Stimulated activated CD4-positive, alpha-beta T cell treated with anti-CD3 and anti-CD28 coated beads, Interleukin-4, amount 100 ng/mL, for 4 hours (primary cell): ENCODE measurements around the gene C19orf53.
A peak's percentile ranks its signal among the peaks of the same experiment; 100 is the strongest.
"Not testable (repeated sequence)": the region's sequence is repeated elsewhere in the genome, so short reads cannot be mapped to it uniquely, and the experiment has no call there.

Source experiments
- DNase-seq, 2 experiments: peaks; one replicate each; pipeline ENCODE4 v3.0.0-alpha.2; 2020

C19orf53 gene

GRCh38 chr19:13774217-13775191 is at the start of gene C19orf53:
Gene C19orf53, plus strand, starts transcription at chr19:13774456. Its CDS starts 22 bp downstream, at chr19:13774478.
- DNase-seq: peak; percentile 81 to 84

GRCh38 chr19:13726323-13726722 is 47.9 kb upstream of the C19orf53 start:
- no peak for DNase-seq

- no peak for DNase-seq
These were observed 46.5 kb upstream of the C19orf53 start for GRCh38 chr19:13727798-13728197.

- no peak for DNase-seq
These were observed 44.4 kb upstream of the C19orf53 start for GRCh38 chr19:13729859-13730258.

- DNase-seq: peak; percentile 89 to 93
These were observed 42.9 kb upstream of the C19orf53 start for GRCh38 chr19:13731147-13731964.

- DNase-seq: no peak
These were observed 41.9 kb upstream of the C19orf53 start for GRCh38 chr19:13732337-13732736.

GRCh38 chr19:13734751-13735150 is 39.5 kb upstream of the C19orf53 start:
- no peak for DNase-seq

- no peak for DNase-seq
These were observed 36.2 kb upstream of the C19orf53 start for GRCh38 chr19:13738073-13738472.

GRCh38 chr19:13741893-13742292 is 32.4 kb upstream of the C19orf53 start:
- no peak for DNase-seq

GRCh38 chr19:13742756-13743155 is 31.5 kb upstream of the C19orf53 start:
- DNase-seq: no peak

GRCh38 chr19:13744174-13744573 is 30.1 kb upstream of the C19orf53 start:
- no peak for DNase-seq

GRCh38 chr19:13747098-13747453 is 27.2 kb upstream of the C19orf53 start:
- no peak for DNase-seq

GRCh38 chr19:13748169-13748828 is 26.0 kb upstream of the C19orf53 start:
- peak in 1 of 2 experiments; percentile 15 for DNase-seq

GRCh38 chr19:13751436-13751835 is 22.8 kb upstream of the C19orf53 start:
- DNase-seq: no peak

- not testable (repeated sequence) for DNase-seq
These were observed 20.6 kb upstream of the C19orf53 start for GRCh38 chr19:13753622-13754021.

- no peak for DNase-seq
These were observed 18.0 kb upstream of the C19orf53 start for GRCh38 chr19:13756210-13756609.

- no peak for DNase-seq
These were observed 16.2 kb upstream of the C19orf53 start for GRCh38 chr19:13757805-13758772.

- DNase-seq: no peak
These were observed 15.5 kb upstream of the C19orf53 start for GRCh38 chr19:13758795-13759194.

- DNase-seq: no peak
These were observed 12.8 kb upstream of the C19orf53 start for GRCh38 chr19:13761423-13761822.

GRCh38 chr19:13762635-13763235 is 11.5 kb upstream of the C19orf53 start:
- no peak for DNase-seq

GRCh38 chr19:13763265-13763664 is 11.0 kb upstream of the C19orf53 start:
- DNase-seq: no peak
